Fibroblast of skin of back (primary cell): ENCODE measurements around the gene GALNT13.

ENCODE experiments used
- DNase-seq: peaks from one replicate; pipeline ENCODE4 v3.0.0-alpha.2; 2013

Gene GALNT13

GRCh38 chr2:154488801-154489200, 617.1 kb downstream of the GALNT13 start:
- no peak for DNase-seq

GRCh38 chr2:154489266-154489858, 617.6 kb downstream of the GALNT13 start:
- DNase-seq, result no peak

DNA sequence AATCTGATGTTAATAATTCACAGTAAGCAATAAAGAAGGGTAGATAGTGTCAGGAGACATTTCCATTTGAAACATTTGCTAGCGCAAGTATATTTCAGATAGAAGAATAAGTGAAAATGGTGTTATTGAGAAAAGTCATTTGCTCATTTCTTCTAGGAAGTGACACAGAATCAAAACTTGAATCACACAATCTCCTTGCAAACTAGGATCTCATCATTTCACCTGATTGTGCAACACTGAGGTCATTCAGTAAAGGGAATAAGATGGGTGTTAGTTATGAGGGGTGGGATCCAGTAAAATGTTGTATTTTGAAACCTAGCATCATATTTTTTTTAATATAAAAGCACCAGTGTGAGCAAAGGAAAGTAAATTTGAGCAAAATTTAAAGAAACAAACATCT, 618.8 kb downstream of the GALNT13 start:
- no peak for DNase-seq

DNA sequence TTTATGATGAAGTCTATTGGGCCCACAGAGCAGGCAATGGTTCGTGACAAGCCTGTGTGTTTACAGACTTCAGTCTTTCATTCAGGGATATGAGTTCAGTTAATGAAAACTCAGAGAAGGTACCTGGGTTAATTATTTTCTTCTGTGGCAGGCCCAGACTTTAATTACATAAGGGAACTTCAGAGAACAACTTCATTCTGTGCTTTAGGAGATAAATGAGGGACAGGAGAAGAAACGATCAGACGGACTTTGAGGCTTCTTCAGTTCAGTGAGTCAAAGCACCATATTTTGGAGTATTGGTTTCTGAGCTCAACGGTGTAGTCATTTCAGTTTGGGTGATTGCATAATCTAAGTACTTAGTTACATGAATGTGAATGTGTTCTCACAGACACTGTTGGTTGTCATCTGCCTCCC, 623.7 kb downstream of the GALNT13 start:
- no peak for DNase-seq

DNA sequence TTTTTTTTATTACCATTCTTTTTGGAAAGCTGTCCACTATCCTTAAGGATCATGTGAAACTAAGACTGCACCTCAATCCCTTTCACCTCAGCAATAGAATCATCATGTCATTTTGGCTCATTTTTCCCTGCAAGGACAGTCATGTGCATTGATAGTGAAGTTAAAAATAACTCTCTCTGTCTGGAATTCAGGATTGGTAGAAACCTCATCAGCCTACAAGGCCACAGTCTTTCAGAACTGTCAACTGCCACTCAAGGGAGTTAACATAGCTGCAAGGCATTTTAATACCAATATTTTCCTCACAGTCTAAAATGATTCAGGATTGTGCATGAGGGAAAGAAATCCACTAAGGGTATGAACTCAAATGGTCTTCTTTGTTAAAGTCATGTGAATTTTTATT, 625.3 kb downstream of the GALNT13 start:
- no peak for DNase-seq
